HG03342 (cell line): ENCODE results near the gene MAGEC3.

Experiments
- ATAC-seq: cut with Tn5 transposase; IDR thresholded peaks from one replicate; pipeline ENCODE4 v1.9.1; 2021; ENCODE audit warnings: mild to moderate bottlenecking, moderate library complexity; ENCODE audit not compliant: unreplicated experiment

The MAGEC3 gene

GRCh38 chrX:141941234-141941633 is 103.1 kb downstream of the MAGEC3 start:
- ATAC-seq, result no peak

- ATAC-seq, result no peak
Measured at GRCh38 chrX:141945426-141945825, 107.3 kb downstream of the MAGEC3 start.

- ATAC-seq, result no peak
Measured at GRCh38 chrX:141947350-141947749, 109.2 kb downstream of the MAGEC3 start.
